Activated T-helper 9 cell treated with anti-CD3 and anti-CD28 coated beads, Interleukin-2, amount 50 U/mL, for 16 hours (primary cell): ENCODE data around the gene TET3.

Source experiments
- DNase-seq: peaks from one replicate; pipeline ENCODE4 v3.0.0-alpha.2; 2020; ENCODE audit warnings: low read depth

Gene TET3

GRCh38 chr2:74005786-74006185, 21.1 kb downstream of the TET3 start:
- DNase-seq, result no peak

- DNase-seq, result no peak
Measured at GRCh38 chr2:74006459-74006858, 21.7 kb downstream of the TET3 start.

- no peak for DNase-seq
Measured at GRCh38 chr2:74007121-74007520, 22.4 kb downstream of the TET3 start.

- DNase-seq, result no peak
Measured at GRCh38 chr2:74007711-74008110, 23.0 kb downstream of the TET3 start.

GRCh38 chr2:74008761-74009395, 24.2 kb downstream of the TET3 start:
- no peak for DNase-seq

- no peak for DNase-seq
Measured at GRCh38 chr2:74009577-74009976, 24.9 kb downstream of the TET3 start.

GRCh38 chr2:74010087-74010541, 25.4 kb downstream of the TET3 start:
- DNase-seq, result no peak

- no peak for DNase-seq
Measured at GRCh38 chr2:74011246-74011645, 26.5 kb downstream of the TET3 start.

GRCh38 chr2:74014813-74015212, 30.1 kb downstream of the TET3 start:
- DNase-seq, result no peak

- DNase-seq, result no peak
Measured at GRCh38 chr2:74017223-74017622, 32.5 kb downstream of the TET3 start.

- no peak for DNase-seq
Measured at GRCh38 chr2:74019516-74019915, 34.8 kb downstream of the TET3 start.

- no peak for DNase-seq
Measured at GRCh38 chr2:74020702-74021406, 36.1 kb downstream of the TET3 start.

- no peak for DNase-seq
Measured at GRCh38 chr2:74021407-74021755, 36.7 kb downstream of the TET3 start.

GRCh38 chr2:74024216-74024615, 39.5 kb downstream of the TET3 start:
- no peak for DNase-seq

- no peak for DNase-seq
Measured at GRCh38 chr2:74025971-74026612, 41.4 kb downstream of the TET3 start.

- DNase-seq, result no peak
Measured at GRCh38 chr2:74026687-74027241, 42.1 kb downstream of the TET3 start.

GRCh38 chr2:74027496-74027895, 42.8 kb downstream of the TET3 start:
- no peak for DNase-seq

GRCh38 chr2:74028290-74028689, 43.6 kb downstream of the TET3 start:
- no peak for DNase-seq

- no peak for DNase-seq
Measured at GRCh38 chr2:74028741-74029140, 44.0 kb downstream of the TET3 start.

- DNase-seq, result no peak
Measured at GRCh38 chr2:74029714-74030397, 45.1 kb downstream of the TET3 start.

GRCh38 chr2:74031221-74031620, 46.5 kb downstream of the TET3 start:
- DNase-seq, result no peak

- no peak for DNase-seq
Measured at GRCh38 chr2:74031959-74032287, 47.2 kb downstream of the TET3 start.

- no peak for DNase-seq
Measured at GRCh38 chr2:74033375-74033774, 48.7 kb downstream of the TET3 start.
